Sigmoid colon (tissue), 7 donors: ENCODE measurements around the gene OPRL1. TPM values are rescaled to one million over a fixed set of nuclear protein-coding genes. Genes with fewer than 3 reads are reported as not detected.

Experiments used
- DNase-seq: peaks from one replicate; pipeline ENCODE4 v3.0.0-alpha.2; 2019
- H3K27ac ChIP-seq, 4 donors: fragments of 200-600 bp; sonication (generic); one replicate each; pipeline ENCODE4 v1.5.1; 2016 to 2019; ENCODE audit warnings: mild to moderate bottlenecking in 1 of 4
- H3K27me3 ChIP-seq, 3 donors: fragments of 200-600 bp; sonication (generic); one replicate each; pipeline ENCODE4 v1.5.1; 2019; ENCODE audit warnings: mild to moderate bottlenecking in 1 of 3
- H3K36me3 ChIP-seq, 4 donors: fragments of 200-600 bp; sonication (generic); one replicate each; pipeline ENCODE4 v1.5.1; 2016 to 2019
- H3K4me1 ChIP-seq, 4 donors: fragments of 200-600 bp; sonication (generic); one replicate each; pipeline ENCODE4 v1.5.1; 2017 to 2019
- H3K4me3 ChIP-seq, 4 donors: fragments of 200-600 bp; sonication (generic); one replicate each; pipeline ENCODE4 v1.5.1; 2017 to 2019; ENCODE audit warnings: mild to moderate bottlenecking in 2 of 4, moderate library complexity in 1 of 4
- H3K9me3 ChIP-seq, 4 donors: fragments of 200-600 bp in 3 of 4; sonication (generic) in 3 of 4; one replicate each; pipeline versions ENCODE4 v1.5.1 to v1.6.1; 2013 to 2019
- EP300 ChIP-seq, 4 donors: sonication (generic); formaldehyde crosslinking; IDR thresholded peaks; one replicate each; pipeline ENCODE4 v1.6.1; 2017; ENCODE audit warnings: antibody characterized with exemption in 4 of 4
- POLR2A ChIP-seq, 2 donors: fragments of 450-650 bp; IDR thresholded peaks; one replicate each; pipeline ENCODE4 v1.6.1; 2016; ENCODE audit warnings: antibody characterized with exemption in 2 of 2, mild to moderate bottlenecking in 2 of 2, moderate library complexity in 2 of 2
- POLR2AphosphoS5 ChIP-seq, 4 donors: sonication (generic); formaldehyde crosslinking; IDR thresholded peaks; one replicate each; pipeline ENCODE4 v1.6.1; 2017; ENCODE audit warnings: antibody characterized with exemption in 4 of 4
- WGBS, 2 donors: extraction: QIAGEN DNeasy Blood & Tissue Kit; methylation state at CpG; one replicate each; pipeline ENCODE4 v1.1.7; 2013; 5-methylcytosine and 5-hydroxymethylcytosine counted together
- intact Hi-C: fragments of 100-400 bp; cut with DNase I; formaldehyde crosslinking; loops from one replicate; pipeline ENCODE4 v1.15.1; 2023
- polyA plus RNA-seq, 3 donors: library from polyadenylated mRNA; stranded (reverse); fragments of 200-250 nt; gene quantifications; one replicate each; pipeline ENCODE4 v1.2.3, GENCODE V29; 2013
- total RNA-seq, 4 donors: library from RNA; depleted of rRNA; stranded (reverse); fragments of >200 nt; gene quantifications; one replicate each; pipeline ENCODE4 v1.1.0, GENCODE V29; 2016
- TF ChIP-seq, protein P1 (sequence below), 4 experiments: fragments of 450-650 bp in 3 of 4; fragments of 200-600 bp in 1 of 4; IDR thresholded peaks; one replicate each; pipeline ENCODE4 v1.5.1; 2016 to 2019; ENCODE audit warnings: antibody characterized with exemption in 4 of 4, mild to moderate bottlenecking in 3 of 4, moderate library complexity in 2 of 4
- donor health status: healthy with polysubstance abuse.
- donor health status: Bipolar disorder and iron deficiency.
- donor health status: healthy.

Gene OPRL1
- total and polyA plus RNA-seq, 7 donors = under 0.01 to 2.2 (median 0.89) TPM; not detected in 1

DNA sequence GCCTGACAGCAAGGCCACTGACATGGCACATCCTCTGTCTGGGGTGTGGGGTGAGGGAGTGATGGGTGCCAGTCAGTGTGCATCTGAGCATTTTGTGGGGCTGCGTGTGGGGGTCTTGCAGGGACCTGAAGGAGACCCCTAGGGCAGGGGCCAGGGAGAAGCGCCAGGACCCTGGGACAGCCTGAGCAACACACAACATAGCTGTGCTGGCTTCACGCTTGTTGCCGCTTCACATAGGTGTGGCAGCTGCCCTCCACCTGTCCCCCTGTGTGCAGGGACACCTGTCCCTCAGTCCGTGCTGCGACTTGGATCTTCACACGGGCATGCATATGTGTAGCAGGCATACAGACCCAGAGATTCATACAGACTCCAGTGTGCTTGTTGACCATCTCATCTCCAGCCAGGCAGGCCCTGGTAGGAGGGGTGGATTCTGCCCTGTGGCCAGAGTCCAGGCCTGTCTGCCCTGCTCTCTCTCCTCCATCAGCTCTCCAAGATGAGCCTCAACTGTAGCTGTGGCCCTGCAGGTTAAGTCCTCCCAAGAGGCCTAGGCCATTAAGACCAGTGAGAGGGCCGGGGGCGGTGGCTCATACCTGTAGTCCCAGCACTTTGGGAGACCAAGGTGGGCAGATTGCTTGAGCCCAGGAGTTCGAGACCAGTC, 30.7 kb downstream of the OPRL1 start:
- TF ChIP-seq EP300 (IDR thresholded peaks at IDR 0.05) (no peak), POLR2AphosphoS5 (IDR thresholded peaks at IDR 0.05) (no peak), POLR2A (IDR thresholded peaks at IDR 0.05) (no peak)
- TF ChIP-seq, protein P1, sequence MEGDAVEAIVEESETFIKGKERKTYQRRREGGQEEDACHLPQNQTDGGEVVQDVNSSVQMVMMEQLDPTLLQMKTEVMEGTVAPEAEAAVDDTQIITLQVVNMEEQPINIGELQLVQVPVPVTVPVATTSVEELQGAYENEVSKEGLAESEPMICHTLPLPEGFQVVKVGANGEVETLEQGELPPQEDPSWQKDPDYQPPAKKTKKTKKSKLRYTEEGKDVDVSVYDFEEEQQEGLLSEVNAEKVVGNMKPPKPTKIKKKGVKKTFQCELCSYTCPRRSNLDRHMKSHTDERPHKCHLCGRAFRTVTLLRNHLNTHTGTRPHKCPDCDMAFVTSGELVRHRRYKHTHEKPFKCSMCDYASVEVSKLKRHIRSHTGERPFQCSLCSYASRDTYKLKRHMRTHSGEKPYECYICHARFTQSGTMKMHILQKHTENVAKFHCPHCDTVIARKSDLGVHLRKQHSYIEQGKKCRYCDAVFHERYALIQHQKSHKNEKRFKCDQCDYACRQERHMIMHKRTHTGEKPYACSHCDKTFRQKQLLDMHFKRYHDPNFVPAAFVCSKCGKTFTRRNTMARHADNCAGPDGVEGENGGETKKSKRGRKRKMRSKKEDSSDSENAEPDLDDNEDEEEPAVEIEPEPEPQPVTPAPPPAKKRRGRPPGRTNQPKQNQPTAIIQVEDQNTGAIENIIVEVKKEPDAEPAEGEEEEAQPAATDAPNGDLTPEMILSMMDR (IDR thresholded peaks at IDR 0.05) = no peak
- Histone ChIP-seq H3K27ac (no peak overlapping the region), H3K4me1 (no peaks in the 10 kb centered on the region), H3K4me3 (no peak overlapping the region), H3K36me3 (no peaks in the 10 kb centered on the region), H3K9me3 (no peaks in the 10 kb centered on the region), H3K27me3 (no peaks in the 10 kb centered on the region)
- peak; percentile 58 for DNase-seq
- intact Hi-C loops = no loop called here
- WGBS, 2 donors = 87 to 92% methylated on average over 10 of the region's 10 CpGs

DNA sequence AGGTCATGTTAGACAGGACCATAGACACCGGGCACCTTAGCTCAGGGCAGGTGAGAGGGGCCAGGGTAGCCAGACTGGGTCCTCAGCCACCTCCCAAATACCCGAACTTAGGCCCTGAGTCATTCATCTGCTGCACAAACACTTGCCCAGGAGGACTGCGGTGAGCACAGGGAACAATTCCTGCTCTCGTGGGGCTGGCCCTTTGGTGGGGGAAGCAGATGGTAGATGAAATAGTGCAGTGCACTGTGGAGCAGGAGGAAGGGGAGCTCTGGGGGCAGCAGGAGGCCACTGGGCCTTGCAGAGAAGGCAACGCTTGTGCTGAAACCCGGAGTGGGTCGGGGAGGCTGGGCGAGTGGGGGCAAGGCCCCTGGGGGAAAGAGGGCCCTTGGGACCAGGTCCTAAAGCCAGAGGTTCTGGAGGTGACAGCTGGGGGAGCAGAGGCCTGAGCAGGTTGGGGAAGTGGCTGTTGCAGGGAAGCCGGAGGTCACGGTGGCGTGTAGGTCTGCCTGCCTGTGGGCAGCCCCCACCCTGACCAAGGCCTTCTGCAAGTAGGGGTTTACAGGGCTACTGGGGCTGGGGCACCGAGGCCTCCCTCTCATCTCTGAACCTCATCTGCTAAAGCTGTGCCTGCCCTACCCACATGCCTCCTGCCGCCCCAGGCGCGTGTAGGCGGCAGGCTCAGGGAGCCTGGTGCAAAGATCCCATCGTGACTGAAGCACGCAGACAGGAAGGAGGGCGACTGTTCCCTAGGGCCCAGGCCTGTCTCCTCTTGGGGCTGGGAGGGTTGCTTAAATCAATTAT, 32.2 kb downstream of the OPRL1 start:
- H3K4me3 ChIP-seq = no peak overlapping the region
- no peaks in the 10 kb centered on the region for H3K4me1 ChIP-seq
- no peak for TF ChIP-seq POLR2AphosphoS5 (IDR thresholded peaks at IDR 0.05)
- TF ChIP-seq, protein P1 (IDR thresholded peaks at IDR 0.05) = no peak
- TF ChIP-seq POLR2A (IDR thresholded peaks at IDR 0.05) = no peak
- no peak for TF ChIP-seq EP300 (IDR thresholded peaks at IDR 0.05)
- H3K9me3 ChIP-seq = no peaks in the 10 kb centered on the region
- H3K27me3 ChIP-seq = no peaks in the 10 kb centered on the region
- no peak overlapping the region for H3K27ac ChIP-seq
- DNase-seq = peak; percentile 54
- WGBS, 2 donors = 58 to 76% methylated on average over 19 of the region's 19 CpGs
- no peaks in the 10 kb centered on the region for H3K36me3 ChIP-seq
- intact Hi-C loops = no loop called here

- H3K4me3 ChIP-seq = no peak overlapping the region
- TF ChIP-seq POLR2A (IDR thresholded peaks at IDR 0.05) = no peak
- TF ChIP-seq POLR2AphosphoS5 (IDR thresholded peaks at IDR 0.05) = no peak
- no peak for TF ChIP-seq EP300 (IDR thresholded peaks at IDR 0.05)
- TF ChIP-seq, protein P1 (IDR thresholded peaks at IDR 0.05) = no peak
- H3K9me3 ChIP-seq = no peaks in the 10 kb centered on the region
- intact Hi-C loops = no loop called here
- no peaks in the 10 kb centered on the region for H3K27me3 ChIP-seq
- H3K4me1 ChIP-seq = no peaks in the 10 kb centered on the region
- peak; percentile 50 for DNase-seq
- H3K27ac ChIP-seq = no peak overlapping the region
- WGBS, 2 donors = 78 to 85% methylated on average over 18 of the region's 18 CpGs
- H3K36me3 ChIP-seq = no peaks in the 10 kb centered on the region
Measured at GRCh38 chr20:64112691-64113443, 33.0 kb downstream of the OPRL1 start.

- intact Hi-C loops = no loop called here
Measured at GRCh38 chr20:64113444-64113775, 33.5 kb downstream of the OPRL1 start.

More at GRCh38 chr20:64113444-64113775, 33.5 kb downstream of the OPRL1 start:
- DNase-seq = no peak
- Histone ChIP-seq H3K4me1 (no peaks in the 10 kb centered on the region), H3K36me3 (no peaks in the 10 kb centered on the region), H3K27me3 (no peaks in the 10 kb centered on the region), H3K4me3 (no peak overlapping the region), H3K9me3 (no peaks in the 10 kb centered on the region), H3K27ac (no peak overlapping the region)
- TF ChIP-seq POLR2AphosphoS5 (IDR thresholded peaks at IDR 0.05) = no peak
- no peak for TF ChIP-seq POLR2A (IDR thresholded peaks at IDR 0.05)
- TF ChIP-seq, protein P1 (IDR thresholded peaks at IDR 0.05) = no peak
- TF ChIP-seq EP300 (IDR thresholded peaks at IDR 0.05) = no peak
- WGBS, 2 donors = 59 to 80% methylated on average over 6 of the region's 6 CpGs
